Liver (tissue), 9 donors: ENCODE results near the gene MED29. TPM values are rescaled to one million over a fixed set of nuclear protein-coding genes. Genes with fewer than 3 reads are reported as not detected.
A peak's percentile ranks its signal among the peaks of the same experiment; 100 is the strongest.

ENCODE experiments used
- DNase-seq: peaks from one replicate; pipeline ENCODE4 v3.0.0-alpha.2; 2017; ENCODE audit warnings: low spot score
- H3K27ac ChIP-seq, 2 donors: one replicate each; pipeline ENCODE4 v1.7.0; 2013; ENCODE audit warnings: inconsistent platforms in 2 of 2, low read length in 2 of 2, control low read depth in 1 of 2, low read depth in 1 of 2, mild to moderate bottlenecking in 1 of 2
- H3K27me3 ChIP-seq, 4 donors: one replicate each; pipeline versions ENCODE4 v1.6.1 to v1.7.0; 2013; ENCODE audit warnings: low read length in 3 of 4, inconsistent platforms in 1 of 4, mild to moderate bottlenecking in 1 of 4, moderate library complexity in 1 of 4; ENCODE audit not compliant: control insufficient read depth in 4 of 4, insufficient read depth in 4 of 4
- H3K36me3 ChIP-seq, 4 donors: one replicate each; pipeline versions ENCODE4 v1.6.1 to v1.7.0; 2013; ENCODE audit warnings: low read length in 3 of 4, mild to moderate bottlenecking in 3 of 4, low read depth in 1 of 4, moderate library complexity in 1 of 4; ENCODE audit not compliant: control insufficient read depth in 4 of 4, insufficient read depth in 3 of 4
- H3K4me1 ChIP-seq, 4 donors: one replicate each; pipeline versions ENCODE4 v1.6.1 to v1.7.0; 2013; ENCODE audit warnings: low read length in 3 of 4, mild to moderate bottlenecking in 3 of 4, moderate library complexity in 1 of 4; ENCODE audit not compliant: control insufficient read depth in 4 of 4, insufficient read depth in 4 of 4
- H3K4me3 ChIP-seq, 3 donors: one replicate each; pipeline versions ENCODE4 v1.6.1 to v1.7.0; 2013; ENCODE audit warnings: low read length in 3 of 3, control low read depth in 1 of 3, low read depth in 1 of 3, mild to moderate bottlenecking in 1 of 3
- H3K9ac ChIP-seq, 2 donors: one replicate each; pipeline ENCODE4 v1.7.0; 2013; ENCODE audit warnings: low read length in 2 of 2, mild to moderate bottlenecking in 2 of 2, moderate library complexity in 2 of 2, control low read depth in 1 of 2, low read depth in 1 of 2
- H3K9me3 ChIP-seq, 4 donors: one replicate each; pipeline versions ENCODE4 v1.6.1 to v1.7.0; 2013; ENCODE audit warnings: low read length in 3 of 4; ENCODE audit not compliant: control insufficient read depth in 4 of 4
- ATF3 ChIP-seq: IDR thresholded peaks from 2 replicates; pipeline ENCODE4 v1.6.1; 2016; ENCODE audit warnings: antibody characterized with exemption
- CTCF ChIP-seq: fragments of 150-350 bp; IDR thresholded peaks from 2 replicates; pipeline ENCODE4 v1.5.1; 2017; ENCODE audit warnings: improper control_type of control experiment, low read depth, low read length; ENCODE audit not compliant: missing input control
- EGR1 ChIP-seq, 2 donors: IDR thresholded peaks; 2 replicates each; pipeline ENCODE4 v1.6.1; 2016 to 2018; ENCODE audit warnings: antibody characterized with exemption in 2 of 2, low read depth in 2 of 2
- FOXA1 ChIP-seq: IDR thresholded peaks from 2 replicates; pipeline ENCODE4 v1.6.1; 2016; ENCODE audit warnings: antibody characterized with exemption
- GABPA ChIP-seq, 2 donors: IDR thresholded peaks in 1 of 2; conservative IDR thresholded peaks in 1 of 2; 2 replicates each; pipeline ENCODE4 v1.6.1; 2016; ENCODE audit warnings: antibody characterized with exemption in 2 of 2, mild to moderate bottlenecking in 1 of 2, moderate library complexity in 1 of 2
- HNF4A ChIP-seq, 2 donors: conservative IDR thresholded peaks; 2 replicates each; pipeline ENCODE4 v1.6.1; 2016; ENCODE audit warnings: antibody characterized with exemption in 2 of 2, mild to moderate bottlenecking in 2 of 2
- HNF4G ChIP-seq: IDR thresholded peaks from 2 replicates; pipeline ENCODE4 v1.6.1; 2016; ENCODE audit warnings: antibody characterized with exemption
- JUND ChIP-seq, 2 donors: IDR thresholded peaks; 2 replicates each; pipeline ENCODE4 v1.6.1; 2016; ENCODE audit warnings: antibody characterized with exemption in 2 of 2
- MAX ChIP-seq: IDR thresholded peaks from 2 replicates; pipeline ENCODE4 v1.6.1; 2016; ENCODE audit warnings: antibody characterized with exemption
- NR2F2 ChIP-seq: IDR thresholded peaks from 2 replicates; pipeline ENCODE4 v1.6.1; 2016; ENCODE audit warnings: antibody characterized with exemption
- RAD21 ChIP-seq, 2 donors: IDR thresholded peaks; 2 replicates each; pipeline ENCODE4 v1.6.1; 2016; ENCODE audit warnings: antibody characterized with exemption in 2 of 2, mild to moderate bottlenecking in 2 of 2
- REST ChIP-seq: IDR thresholded peaks from 2 replicates; pipeline ENCODE4 v1.6.1; 2016; ENCODE audit warnings: antibody characterized with exemption, mild to moderate bottlenecking
- RXRA ChIP-seq, 2 donors: IDR thresholded peaks; 2 replicates each; pipeline ENCODE4 v1.6.1; 2017 to 2018; ENCODE audit warnings: antibody characterized with exemption in 2 of 2, mild to moderate bottlenecking in 1 of 2
- SP1 ChIP-seq: IDR thresholded peaks from 2 replicates; pipeline ENCODE4 v1.6.1; 2018; ENCODE audit warnings: antibody characterized with exemption, mild to moderate bottlenecking
- TAF1 ChIP-seq: conservative IDR thresholded peaks from 2 replicates; pipeline ENCODE4 v1.6.1; 2016; ENCODE audit warnings: antibody characterized with exemption, mild to moderate bottlenecking
- YY1 ChIP-seq: IDR thresholded peaks from 2 replicates; pipeline ENCODE4 v1.6.1; 2016; ENCODE audit warnings: antibody characterized with exemption, mild to moderate bottlenecking
- ZBTB33 ChIP-seq: IDR thresholded peaks from 2 replicates; pipeline ENCODE4 v1.6.1; 2016; ENCODE audit warnings: antibody characterized with exemption
- WGBS: extraction: QIAGEN DNeasy Blood & Tissue Kit; methylation state at CpG from one replicate; pipeline ENCODE4 v1.1.7; 2013; 5-methylcytosine and 5-hydroxymethylcytosine counted together
- polyA plus RNA-seq, 2 donors: library from polyadenylated mRNA; stranded (reverse) in 1 of 2; unstranded in 1 of 2; fragments of 200-250 nt in 1 of 2; fragments of >200 nt in 1 of 2; fragmentation: Nextera tagmentation in 1 of 2; extraction: Ambion mirVana in 1 of 2; gene quantifications; one replicate each; pipeline versions ENCODE4 v1.2.1 to v1.2.3, GENCODE V29; 2013 to 2015
- total RNA-seq, 2 donors: library from RNA; depleted of rRNA; stranded (reverse); fragments of >200 nt; gene quantifications; one replicate each; pipeline ENCODE4 v1.2.3, GENCODE V29; 2014
- donor health status: healthy.
- donor health status: healthy.
- donor health status: healthy.
- donor health status: healthy.
- donor health status: healthy.

MED29 gene
- total and polyA plus RNA-seq, 4 donors: 11.0 to 24.2 (median 17.4) TPM

GRCh38 chr19:39403331-39404312 lies 12.4 kb downstream of the MED29 start:
- Histone ChIP-seq H3K27me3 (no peaks in the 10 kb centered on the region), H3K9me3 (no peaks in the 10 kb centered on the region), H3K4me1 (peaks cover 12 to 29% (median 21%) of the 10 kb centered on the region in 4 donors), H3K36me3 (peaks cover 0 to 9% (median 0%) of the 10 kb centered on the region in 4 donors), H3K9ac (peak overlapping the region; percentile 74 to 75), H3K4me3 (peak overlapping the region; percentile 20 to 36 (median 35)), H3K27ac (peak overlapping the region; percentile 96 to 98)
- peak; percentile 68 for DNase-seq
- TF ChIP-seq RXRA (IDR thresholded peaks at IDR 0.05): peak in 1 of 2 donors; percentile 42
- peak; percentile 45 for TF ChIP-seq REST
- peak in 1 of 2 donors; percentile 30 for TF ChIP-seq EGR1 (IDR thresholded peaks at IDR 0.05; ENCODE audit: low read depth in 2 of 2)
- TF ChIP-seq JUND (IDR thresholded peaks at IDR 0.05): peak; percentile 90 to 94
- TF ChIP-seq NR2F2: no peak
- TF ChIP-seq SP1: peak; percentile 70
- no peak for TF ChIP-seq FOXA1
- peak; percentile 31 for TF ChIP-seq MAX
- no peak for TF ChIP-seq CTCF
- no peak for TF ChIP-seq ZBTB33
- WGBS: 46% methylated on average over 43 of the region's 43 CpGs

GRCh38 chr19:39405261-39405957 lies 14.2 kb downstream of the MED29 start:
- DNase-seq: no peak
- no peaks in the 10 kb centered on the region for H3K9me3 ChIP-seq
- H3K36me3 ChIP-seq: peaks cover 0 to 9% (median 0%) of the 10 kb centered on the region in 4 donors
- H3K4me1 ChIP-seq: peaks cover 9 to 26% (median 20%) of the 10 kb centered on the region in 4 donors
- peak overlapping the region; percentile 94 to 95 for H3K27ac ChIP-seq
- 94% methylated on average over 17 of the region's 17 CpGs for WGBS
- H3K9ac ChIP-seq: peak overlapping the region in 1 of 2 donors; percentile 59
- no peak overlapping the region for H3K4me3 ChIP-seq
- no peaks in the 10 kb centered on the region for H3K27me3 ChIP-seq
- no peak for TF ChIP-seq NR2F2
- no peak for TF ChIP-seq ATF3
- no peak for TF ChIP-seq TAF1
- no peak for TF ChIP-seq MAX
- no peak for TF ChIP-seq CTCF
- no peak for TF ChIP-seq YY1
- no peak for TF ChIP-seq HNF4G
- no peak for TF ChIP-seq GABPA (IDR thresholded peaks at IDR 0.05 in 1 of 2, conservative IDR thresholded peaks at IDR 0.05 in 1 of 2)
- TF ChIP-seq RAD21 (IDR thresholded peaks at IDR 0.05): no peak
- no peak for TF ChIP-seq HNF4A (conservative IDR thresholded peaks at IDR 0.05)
